Measurements from ENCODE around the gene ZCCHC14.

- no peak for TF ChIP-seq CTCF (IDR thresholded peaks at IDR 0.05)
- no peak for TF ChIP-seq POLR2A (IDR thresholded peaks at IDR 0.05)
Observed at GRCh38 chr16:87409153-87409552, 83.7 kb downstream of the ZCCHC14 start.
